A549 (cell line): ENCODE measurements around the gene HIPK3.

Experiments
- CHD2 ChIP-seq: fragments of 150-350 bp; IDR thresholded peaks from 2 replicates; pipeline ENCODE4 v1.6.1; 2014; ENCODE audit warnings: low read length; ENCODE audit not compliant: partially characterized antibody
- CTCF ChIP-seq: fragments of >200 bp; sonication (Bioruptor Twin); formaldehyde crosslinking; IDR thresholded peaks from 3 replicates; pipeline ENCODE4 v1.5.1; 2016
- E2F6 ChIP-seq: IDR thresholded peaks from 2 replicates; pipeline ENCODE4 v1.6.1; 2012; ENCODE audit warnings: low read depth, borderline replicate concordance
- HDAC2 ChIP-seq: fragments of 200-600 bp; sonication (generic); IDR thresholded peaks from 2 replicates; pipeline ENCODE4 v1.6.1; 2016
- MAX ChIP-seq: IDR thresholded peaks from 2 replicates; pipeline ENCODE4 v1.6.1; 2012
- MAZ ChIP-seq: fragments of 150-350 bp; IDR thresholded peaks from 2 replicates; pipeline ENCODE4 v1.6.1; 2014; ENCODE audit warnings: antibody characterized with exemption, low read depth, low read length, borderline replicate concordance
- POLR2A ChIP-seq: IDR thresholded peaks from 2 replicates; pipeline ENCODE4 v1.6.1; 2012; ENCODE audit warnings: mild to moderate bottlenecking, low read length
- REST ChIP-seq: fragments of 200-600 bp; sonication (generic); IDR thresholded peaks from 2 replicates; pipeline ENCODE4 v1.6.1; 2016; ENCODE audit warnings: antibody characterized with exemption, mild to moderate bottlenecking, moderate library complexity
- USF2 ChIP-seq: fragments of 450-650 bp; IDR thresholded peaks from 2 replicates; pipeline ENCODE4 v1.6.1; 2014; ENCODE audit warnings: antibody characterized with exemption

GRCh38 chr11:33242575-33242974 lies 14.6 kb upstream of the HIPK3 start:
- no peak for TF ChIP-seq CTCF
- TF ChIP-seq CHD2, result no peak
- no peak for TF ChIP-seq E2F6
- TF ChIP-seq POLR2A, result no peak
- TF ChIP-seq REST, result no peak
- no peak for TF ChIP-seq MAZ
- no peak for TF ChIP-seq HDAC2
- no peak for TF ChIP-seq USF2
- no peak for TF ChIP-seq MAX
